ENCODE results near the gene CTDP1.

CTDP1 gene

GRCh38 chr18:79756826-79757225 lies 77.2 kb downstream of the CTDP1 start:
- no peak for DNase-seq (ENCODE audit: low read depth in 4 of 4, low spot score in 1 of 4)

- DNase-seq (ENCODE audit: low read depth in 4 of 4, low spot score in 1 of 4) = no peak
Observed at GRCh38 chr18:79760348-79760747, 80.7 kb downstream of the CTDP1 start.

- DNase-seq (ENCODE audit: low read depth in 4 of 4, low spot score in 1 of 4) = no peak
Observed at GRCh38 chr18:79760881-79761280, 81.3 kb downstream of the CTDP1 start.

GRCh38 chr18:79763407-79763806 lies 83.8 kb downstream of the CTDP1 start:
- no peak for DNase-seq (ENCODE audit: low read depth in 4 of 4, low spot score in 1 of 4)

GRCh38 chr18:79764131-79764530 lies 84.5 kb downstream of the CTDP1 start:
- no peak for DNase-seq (ENCODE audit: low read depth in 4 of 4, low spot score in 1 of 4)

GRCh38 chr18:79765491-79766245 lies 86.1 kb downstream of the CTDP1 start:
- no peak for DNase-seq (ENCODE audit: low read depth in 4 of 4, low spot score in 1 of 4)

GRCh38 chr18:79766308-79766707 lies 86.7 kb downstream of the CTDP1 start:
- DNase-seq (ENCODE audit: low read depth in 4 of 4, low spot score in 1 of 4) = no peak

- DNase-seq (ENCODE audit: low read depth in 4 of 4, low spot score in 1 of 4) = no peak
Observed at GRCh38 chr18:79768745-79769144, 89.1 kb downstream of the CTDP1 start.

GRCh38 chr18:79769698-79770500 lies 90.3 kb downstream of the CTDP1 start:
- no peak for DNase-seq (ENCODE audit: low read depth in 4 of 4, low spot score in 1 of 4)

GRCh38 chr18:79770501-79770815 lies 90.9 kb downstream of the CTDP1 start:
- DNase-seq (ENCODE audit: low read depth in 4 of 4, low spot score in 1 of 4) = no peak

- no peak for DNase-seq (ENCODE audit: low read depth in 4 of 4, low spot score in 1 of 4)
Observed at GRCh38 chr18:79770826-79771225, 91.2 kb downstream of the CTDP1 start.

GRCh38 chr18:79771446-79772107 lies 92.0 kb downstream of the CTDP1 start:
- no peak for DNase-seq (ENCODE audit: low read depth in 4 of 4, low spot score in 1 of 4)

GRCh38 chr18:79772108-79772864 lies 92.7 kb downstream of the CTDP1 start:
- no peak for DNase-seq (ENCODE audit: low read depth in 4 of 4, low spot score in 1 of 4)

- no peak for DNase-seq (ENCODE audit: low read depth in 4 of 4, low spot score in 1 of 4)
Observed at GRCh38 chr18:79772865-79773696, 93.5 kb downstream of the CTDP1 start.

GRCh38 chr18:79774111-79774510 lies 94.5 kb downstream of the CTDP1 start:
- DNase-seq (ENCODE audit: low read depth in 4 of 4, low spot score in 1 of 4) = no peak

GRCh38 chr18:79775441-79776221 lies 96.0 kb downstream of the CTDP1 start:
- no peak for DNase-seq (ENCODE audit: low read depth in 4 of 4, low spot score in 1 of 4)

- DNase-seq (ENCODE audit: low read depth in 4 of 4, low spot score in 1 of 4) = no peak
Observed at GRCh38 chr18:79776674-79777073, 97.1 kb downstream of the CTDP1 start.

- no peak for DNase-seq (ENCODE audit: low read depth in 4 of 4, low spot score in 1 of 4)
Observed at GRCh38 chr18:79778291-79778791, 98.7 kb downstream of the CTDP1 start.

- no peak for DNase-seq (ENCODE audit: low read depth in 4 of 4, low spot score in 1 of 4)
Observed at GRCh38 chr18:79779021-79779699, 99.6 kb downstream of the CTDP1 start.

Measured in stimulated activated CD4-positive, alpha-beta T cell treated with anti-CD3 and anti-CD28 coated beads, Interleukin-1b, Interleukin-23, amount 100 ng/mL, for 24 hours (primary cell).